BJ (cell line): ENCODE measurements around the gene CWF19L2. TPM values are rescaled to one million over a fixed set of nuclear protein-coding genes. Genes with fewer than 3 reads are reported as not detected.
A peak's percentile ranks its signal among the peaks of the same experiment; 100 is the strongest.
"Not testable (repeated sequence)": the region's sequence is repeated elsewhere in the genome, so short reads cannot be mapped to it uniquely, and the experiment has no call there.

Experiments used
- CTCF ChIA-PET: fragments of 350-600 bp; formaldehyde crosslinking; extraction: SDS; loops from one replicate; lab custom pipeline; 2021; ENCODE audit warnings: antibody characterized with exemption, inconsistent platforms; lab: Yijun Ruan, JAX
- POLR2A ChIA-PET: fragments of 300-600 bp; sonication (Branson Sonifier 250); formaldehyde crosslinking; extraction: SDS; loops from one replicate; lab custom pipeline; 2021; ENCODE audit warnings: antibody characterized with exemption; lab: Charles Lee
- DNase-seq: peaks from one replicate; pipeline ENCODE4 v3.0.0-alpha.2; 2011; ENCODE audit warnings: low read depth
- H3K27me3 ChIP-seq: 2 replicates; pipeline ENCODE4 v1.6.0; 2011; ENCODE audit warnings: low read length; ENCODE audit not compliant: control insufficient read depth, insufficient read depth
- H3K36me3 ChIP-seq: 2 replicates; pipeline ENCODE4 v1.5.1; 2011; ENCODE audit warnings: low read length; ENCODE audit not compliant: control insufficient read depth, insufficient read depth
- H3K4me3 ChIP-seq: 2 replicates; pipeline ENCODE4 v1.5.1; 2011; ENCODE audit warnings: low read depth, mild to moderate bottlenecking, control low read depth, low read length
- polyA minus RNA-seq: library from RNA; depleted of rRNA, polyadenylated mRNA; stranded (reverse); fragments of >200 nt; gene quantifications from 2 replicates; pipeline ENCODE4 v1.2.3, GENCODE V29; 2011; rRNA and poly(A)+ RNA removed
- polyA plus RNA-seq: library from polyadenylated mRNA; depleted of rRNA; stranded (reverse); fragments of >200 nt; gene quantifications from 2 replicates; pipeline ENCODE4 v1.2.3, GENCODE V29; 2011; rRNA removed
- TF ChIP-seq, protein P1 (sequence below): IDR thresholded peaks from 2 replicates; pipeline ENCODE4 v1.5.1; 2011; ENCODE audit warnings: low read depth, mild to moderate bottlenecking, control low read depth, inconsistent platforms, low read length, moderate library complexity; ENCODE audit not compliant: insufficient read depth

The CWF19L2 gene
- polyA plus RNA-seq (1.2 and 2.7 TPM in 2 replicates), polyA minus RNA-seq (1.7 and 2.1 TPM in 2 replicates)

GRCh38 chr11:107457558-107458271 lies at the start of gene CWF19L2:
CWF19L2 (minus strand) TSS chr11:107457825; CDS start chr11:107457816, 9 bp downstream.
- TF ChIP-seq, protein P1, sequence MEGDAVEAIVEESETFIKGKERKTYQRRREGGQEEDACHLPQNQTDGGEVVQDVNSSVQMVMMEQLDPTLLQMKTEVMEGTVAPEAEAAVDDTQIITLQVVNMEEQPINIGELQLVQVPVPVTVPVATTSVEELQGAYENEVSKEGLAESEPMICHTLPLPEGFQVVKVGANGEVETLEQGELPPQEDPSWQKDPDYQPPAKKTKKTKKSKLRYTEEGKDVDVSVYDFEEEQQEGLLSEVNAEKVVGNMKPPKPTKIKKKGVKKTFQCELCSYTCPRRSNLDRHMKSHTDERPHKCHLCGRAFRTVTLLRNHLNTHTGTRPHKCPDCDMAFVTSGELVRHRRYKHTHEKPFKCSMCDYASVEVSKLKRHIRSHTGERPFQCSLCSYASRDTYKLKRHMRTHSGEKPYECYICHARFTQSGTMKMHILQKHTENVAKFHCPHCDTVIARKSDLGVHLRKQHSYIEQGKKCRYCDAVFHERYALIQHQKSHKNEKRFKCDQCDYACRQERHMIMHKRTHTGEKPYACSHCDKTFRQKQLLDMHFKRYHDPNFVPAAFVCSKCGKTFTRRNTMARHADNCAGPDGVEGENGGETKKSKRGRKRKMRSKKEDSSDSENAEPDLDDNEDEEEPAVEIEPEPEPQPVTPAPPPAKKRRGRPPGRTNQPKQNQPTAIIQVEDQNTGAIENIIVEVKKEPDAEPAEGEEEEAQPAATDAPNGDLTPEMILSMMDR: 0 out of 2 replicates have a peak, but pooled peaks have one; percentile 6
- Histone ChIP-seq H3K36me3 (peaks cover 7% of the 10 kb centered on the region), H3K4me3 (peak within 1 kb of the TSS; percentile 85), H3K27me3 (no peaks in the 10 kb centered on the region)
- DNase-seq: peak; percentile 81
- ChIA-PET CTCF (interaction anchor here (1.5 to 1.7 kb wide), 2 partner anchors 10 to 15 kb away, joined by 4 to 5 read pairs; no protein-coding TSS in a partner anchor), POLR2A (interaction anchor here (0.6 kb wide), 2 partner anchors 46 to 1385 kb away, joined by 4 read pairs; no protein-coding TSS in a partner anchor)

DNA sequence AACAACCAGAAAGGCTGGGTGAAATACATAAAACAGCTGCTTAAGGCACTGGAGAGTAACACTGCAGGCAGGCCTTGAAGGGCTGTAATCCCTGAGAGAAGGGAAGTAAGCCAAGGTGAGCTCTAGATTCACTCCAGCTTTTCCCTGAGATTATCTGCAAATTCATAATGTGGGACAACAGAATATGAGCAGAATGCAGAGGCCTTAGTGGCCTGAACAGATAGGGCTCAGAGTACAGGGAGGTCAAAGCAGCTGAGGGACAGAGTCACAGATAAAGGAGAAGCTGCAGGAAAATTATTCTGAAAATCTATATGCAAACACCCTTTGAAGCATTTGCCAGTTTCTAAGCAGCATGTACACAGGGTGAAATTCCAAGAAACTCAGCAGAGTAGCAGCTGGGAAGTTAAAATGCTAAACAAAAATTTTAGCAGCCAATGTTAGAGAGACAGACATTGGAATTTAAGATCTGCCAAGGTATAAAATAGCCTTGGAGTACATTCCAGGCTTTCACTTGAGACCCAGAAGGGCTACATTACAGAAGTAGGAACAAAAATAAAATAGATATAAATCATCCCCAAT lies 48.1 kb upstream of the CWF19L2 start:
- DNase-seq: no peak
- TF ChIP-seq, protein P1: no peak
- H3K27me3 ChIP-seq: no peaks in the 10 kb centered on the region
- no peaks in the 10 kb centered on the region; the same call in 1 of the 2 replicates for H3K36me3 ChIP-seq
- POLR2A ChIA-PET: no interaction called here
- H3K4me3 ChIP-seq: no peak overlapping the region
- CTCF ChIA-PET: interaction anchor here (0.7 kb wide), 1 partner anchor 102 kb away, joined by 3 read pairs; no protein-coding TSS in a partner anchor

DNA sequence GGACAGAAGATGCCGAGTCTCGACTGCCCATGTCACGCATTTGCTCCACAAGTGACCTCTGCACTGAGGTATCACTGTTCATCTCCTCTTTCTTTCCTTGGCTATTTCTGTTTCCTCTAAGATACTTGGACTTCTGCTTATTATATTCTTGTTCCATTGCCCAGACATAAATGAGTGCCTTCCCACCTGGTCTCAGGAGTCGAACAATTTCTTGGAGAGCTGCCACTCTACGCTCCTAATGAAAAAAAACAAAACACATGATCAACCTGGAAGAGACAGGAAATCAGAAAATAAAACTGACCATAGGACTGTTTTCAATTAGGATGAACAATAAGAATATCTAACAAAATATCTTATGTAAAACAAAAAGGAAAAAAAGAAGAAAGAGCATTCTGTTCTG lies 47.4 kb upstream of the CWF19L2 start:
- TF ChIP-seq, protein P1: no peak

DNA sequence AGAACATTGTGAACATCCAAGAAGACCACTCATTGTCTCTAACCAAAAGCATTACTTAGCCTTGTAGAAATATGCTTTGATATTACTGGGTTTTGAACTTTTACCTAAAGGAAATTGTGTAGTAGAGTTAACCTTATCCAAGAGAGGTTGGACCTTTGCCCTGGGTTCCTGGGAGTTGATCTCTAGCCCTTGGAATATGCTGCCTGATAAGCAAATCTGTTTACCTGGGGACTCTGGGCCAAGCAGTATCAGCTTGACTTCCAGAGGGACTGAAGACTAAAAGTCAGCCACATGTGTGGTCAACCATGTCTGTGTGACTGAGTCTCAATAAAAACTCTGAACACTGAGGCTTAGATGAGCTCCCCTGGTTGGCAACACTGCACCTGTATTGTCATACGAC lies 44.1 kb upstream of the CWF19L2 start:
- ChIA-PET CTCF (interaction anchor here (1.6 kb wide), 1 partner anchor 9 kb away, joined by 4 read pairs; no protein-coding TSS in a partner anchor), POLR2A (no interaction called here)
- no peaks in the 10 kb centered on the region for H3K36me3 ChIP-seq
- H3K27me3 ChIP-seq: no peaks in the 10 kb centered on the region
- TF ChIP-seq, protein P1: no peak
- no peak overlapping the region for H3K4me3 ChIP-seq
- no peak for DNase-seq

More for the DNA sequence above, 47.4 kb upstream of the CWF19L2 start:
- ChIA-PET CTCF (no interaction called here), POLR2A (no interaction called here)
- no peak for DNase-seq
- Histone ChIP-seq H3K4me3 (no peak overlapping the region), H3K27me3 (no peaks in the 10 kb centered on the region), H3K36me3 (no peaks in the 10 kb centered on the region)

GRCh38 chr11:107497371-107497770 lies 39.7 kb upstream of the CWF19L2 start:
- H3K4me3 ChIP-seq, CTCF ChIA-PET, POLR2A ChIA-PET, DNase-seq, H3K27me3 ChIP-seq, H3K36me3 ChIP-seq: not testable (repeated sequence)
